NB4 (cell line): ENCODE results near the gene ITPRID1.

Experiments
- CTCF ChIP-seq: IDR thresholded peaks from one replicate; pipeline ENCODE4 v1.5.1; 2012; ENCODE audit warnings: low read depth, low read length
- POLR2A ChIP-seq: IDR thresholded peaks from 2 replicates; pipeline ENCODE4 v1.6.1; 2011; ENCODE audit warnings: mild to moderate bottlenecking; ENCODE audit not compliant: insufficient read length; ENCODE audit errors: extremely low read depth

GRCh38 chr7:31583942-31584341 lies 70.1 kb downstream of the ITPRID1 start:
- TF ChIP-seq CTCF, result no peak
- no peak for TF ChIP-seq POLR2A
